ENCODE measurements around the gene CNIH3.

CNIH3 gene

GRCh38 chr1:224742349-224742748 lies 126.2 kb downstream of the CNIH3 start:
- no peak for DNase-seq
- Histone ChIP-seq H3K36me3 (no peaks in the 10 kb centered on the region), H3K27me3 (no peaks in the 10 kb centered on the region), H3K4me1 (peaks cover 0 to 2% (median under 1%) of the 10 kb centered on the region in 4 donors), H3K4me3 (no peak overlapping the region), H3K9me3 (no peaks in the 10 kb centered on the region), H3K27ac (no peak overlapping the region)
- intact Hi-C loops (cut with DNase I; ENCODE audit: low total_unique reads), result no loop called here
- TF ChIP-seq CTCF (IDR thresholded peaks at IDR 0.05), result no peak

DNA sequence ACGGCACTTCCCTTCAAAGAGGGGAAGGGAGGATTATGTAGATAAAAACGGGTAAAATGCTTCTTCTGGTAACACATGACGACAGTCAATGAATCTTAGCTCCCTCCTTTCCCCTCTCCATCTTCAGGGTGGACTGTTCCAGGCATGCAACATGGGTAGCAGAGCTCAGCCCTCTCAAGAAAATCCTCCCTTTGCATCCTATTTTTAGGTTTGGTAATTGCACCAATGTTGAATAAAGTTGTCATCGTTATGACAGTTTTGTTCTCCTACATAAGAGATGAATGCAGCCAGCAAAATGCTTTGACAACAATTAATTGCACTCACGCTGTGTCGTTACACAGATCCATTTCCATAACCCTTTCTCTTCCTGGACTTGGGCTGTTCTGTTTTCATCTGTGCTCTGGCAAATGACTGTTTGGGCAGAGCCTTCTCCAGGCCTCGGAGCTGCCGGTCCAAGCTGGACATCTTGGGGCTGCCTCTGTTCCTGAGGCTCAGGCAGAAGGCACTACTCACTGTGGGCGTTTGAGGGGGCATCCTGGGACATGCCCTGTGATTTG lies 127.6 kb downstream of the CNIH3 start:
- Histone ChIP-seq H3K27me3 (no peaks in the 10 kb centered on the region), H3K4me3 (no peak overlapping the region), H3K27ac (no peak overlapping the region), H3K9me3 (no peaks in the 10 kb centered on the region), H3K36me3 (no peaks in the 10 kb centered on the region), H3K4me1 (no peaks in the 10 kb centered on the region)
- TF ChIP-seq CTCF (IDR thresholded peaks at IDR 0.05), result no peak
- no peak for DNase-seq
- intact Hi-C loops (cut with DNase I; ENCODE audit: low total_unique reads), result no loop called here

- intact Hi-C loops (cut with DNase I; ENCODE audit: low total_unique reads), result no loop called here
- H3K36me3 ChIP-seq, result no peaks in the 10 kb centered on the region
- no peak for DNase-seq
- no peak overlapping the region for H3K4me3 ChIP-seq
- H3K4me1 ChIP-seq, result no peaks in the 10 kb centered on the region
- H3K27me3 ChIP-seq, result no peaks in the 10 kb centered on the region
- no peaks in the 10 kb centered on the region for H3K9me3 ChIP-seq
- TF ChIP-seq CTCF (IDR thresholded peaks at IDR 0.05), result no peak
- no peak overlapping the region for H3K27ac ChIP-seq
Observed at GRCh38 chr1:224744521-224744920, 128.4 kb downstream of the CNIH3 start.

- no peaks in the 10 kb centered on the region for H3K27me3 ChIP-seq
- no peak overlapping the region for H3K4me3 ChIP-seq
- H3K27ac ChIP-seq, result no peak overlapping the region
- no peaks in the 10 kb centered on the region for H3K4me1 ChIP-seq
- H3K9me3 ChIP-seq, result no peaks in the 10 kb centered on the region
- intact Hi-C loops (cut with DNase I; ENCODE audit: low total_unique reads), result no loop called here
- no peak for TF ChIP-seq CTCF (IDR thresholded peaks at IDR 0.05)
- H3K36me3 ChIP-seq, result no peaks in the 10 kb centered on the region
- no peak for DNase-seq
Observed at GRCh38 chr1:224745394-224745793, 129.3 kb downstream of the CNIH3 start.

DNA sequence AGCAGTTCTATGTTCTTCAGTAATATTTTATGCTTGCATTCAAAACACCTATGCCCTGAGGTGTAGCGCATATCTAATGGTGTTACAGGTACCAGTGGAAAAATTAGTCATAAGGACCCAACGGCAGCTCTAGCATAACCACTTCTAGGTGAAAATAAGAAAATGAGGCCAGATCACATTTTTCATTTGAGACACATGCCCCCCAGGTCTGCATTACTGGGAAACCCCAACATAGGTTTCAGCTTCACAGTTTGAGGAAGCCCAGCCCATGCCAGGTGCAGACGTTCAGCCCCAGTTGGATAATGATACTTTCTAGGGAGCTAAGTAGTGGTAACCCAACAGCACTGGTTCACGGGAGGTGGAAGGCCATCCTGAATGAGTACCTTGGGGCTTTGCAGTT lies 129.8 kb downstream of the CNIH3 start:
- no peak for DNase-seq
- Histone ChIP-seq H3K9me3 (no peaks in the 10 kb centered on the region), H3K36me3 (no peaks in the 10 kb centered on the region), H3K4me1 (no peaks in the 10 kb centered on the region), H3K27me3 (no peaks in the 10 kb centered on the region), H3K4me3 (no peak overlapping the region), H3K27ac (no peak overlapping the region)
- intact Hi-C loops (cut with DNase I; ENCODE audit: low total_unique reads), result no loop called here
- TF ChIP-seq CTCF (IDR thresholded peaks at IDR 0.05), result no peak

- TF ChIP-seq CTCF (IDR thresholded peaks at IDR 0.05), result no peak
- Histone ChIP-seq H3K36me3 (no peaks in the 10 kb centered on the region), H3K27ac (no peak overlapping the region)
Observed at GRCh38 chr1:224747578-224747977, 131.5 kb downstream of the CNIH3 start.

More at GRCh38 chr1:224747578-224747977, 131.5 kb downstream of the CNIH3 start:
- H3K9me3 ChIP-seq, result no peaks in the 10 kb centered on the region
- H3K4me1 ChIP-seq, result no peaks in the 10 kb centered on the region
- no peak overlapping the region for H3K4me3 ChIP-seq
- DNase-seq, result no peak
- intact Hi-C loops (cut with DNase I; ENCODE audit: low total_unique reads), result no loop called here
- H3K27me3 ChIP-seq, result no peaks in the 10 kb centered on the region
